ENCODE data around the gene GNAT2.

The GNAT2 gene

GRCh38 chr1:109578947-109579443, 40.4 kb downstream of the GNAT2 start:
- peaks cover 67% of the 10 kb centered on the region for H3K36me3 ChIP-seq

GRCh38 chr1:109573785-109574184, 45.6 kb downstream of the GNAT2 start:
- Histone ChIP-seq H3K4me3 (ENCODE audit: low read depth in 1 of 2, low read length in 1 of 2) (peak overlapping the region in 1 of 2 experiments; percentile 33), H3K36me3 (peaks cover 15% of the 10 kb centered on the region), H3K4me1 (ENCODE audit: control insufficient read depth in 1 of 2, insufficient read depth in 1 of 2, low read depth in 1 of 2, low read length in 1 of 2) (peaks cover 65% of the 10 kb centered on the region in 2 experiments), H3K27me3 (no peaks in the 10 kb centered on the region), H3K27ac (peak overlapping the region; percentile 78), H3K9me3 (no peaks in the 10 kb centered on the region)
- no peak for TF ChIP-seq CTCF (IDR thresholded peaks at IDR 0.05)

More at GRCh38 chr1:109578947-109579443, 40.4 kb downstream of the GNAT2 start:
- Histone ChIP-seq H3K27ac (peak overlapping the region; percentile 13), H3K9me3 (no peaks in the 10 kb centered on the region), H3K4me1 (ENCODE audit: control insufficient read depth in 1 of 2, insufficient read depth in 1 of 2, low read depth in 1 of 2, low read length in 1 of 2) (peaks cover 15 to 17% of the 10 kb centered on the region in 2 experiments), H3K27me3 (no peaks in the 10 kb centered on the region), H3K4me3 (ENCODE audit: low read depth in 1 of 2, low read length in 1 of 2) (no peak overlapping the region)
- no peak for TF ChIP-seq CTCF (IDR thresholded peaks at IDR 0.05)

- H3K27me3 ChIP-seq, result no peaks in the 10 kb centered on the region
- H3K27ac ChIP-seq, result peak overlapping the region; percentile 78
- no peaks in the 10 kb centered on the region for H3K36me3 ChIP-seq
- peak overlapping the region in 1 of 2 experiments; percentile 15 for H3K4me3 ChIP-seq (ENCODE audit: low read depth in 1 of 2, low read length in 1 of 2)
- no peaks in the 10 kb centered on the region for H3K9me3 ChIP-seq
- no peak for TF ChIP-seq CTCF (IDR thresholded peaks at IDR 0.05)
- peaks cover 77 to 91% of the 10 kb centered on the region in 2 experiments for H3K4me1 ChIP-seq (ENCODE audit: control insufficient read depth in 1 of 2, insufficient read depth in 1 of 2, low read depth in 1 of 2, low read length in 1 of 2)
These were observed 49.0 kb downstream of the GNAT2 start for GRCh38 chr1:109570414-109570813.

GRCh38 chr1:109569323-109569722, 50.1 kb downstream of the GNAT2 start:
- Histone ChIP-seq H3K27me3 (no peaks in the 10 kb centered on the region), H3K9me3 (no peaks in the 10 kb centered on the region), H3K4me3 (ENCODE audit: low read depth in 1 of 2, low read length in 1 of 2) (peak overlapping the region; percentile 18 to 34), H3K36me3 (no peaks in the 10 kb centered on the region), H3K4me1 (ENCODE audit: control insufficient read depth in 1 of 2, insufficient read depth in 1 of 2, low read depth in 1 of 2, low read length in 1 of 2) (peaks cover 67 to 81% of the 10 kb centered on the region in 2 experiments), H3K27ac (peak overlapping the region; percentile 78)
- no peak for TF ChIP-seq CTCF (IDR thresholded peaks at IDR 0.05)

GRCh38 chr1:109567877-109568672, 51.3 kb downstream of the GNAT2 start:
- peak overlapping the region in 1 of 2 experiments; percentile 34 for H3K4me3 ChIP-seq (ENCODE audit: low read depth in 1 of 2, low read length in 1 of 2)
- TF ChIP-seq CTCF (IDR thresholded peaks at IDR 0.05), result no peak
- peak overlapping the region; percentile 78 for H3K27ac ChIP-seq
- no peaks in the 10 kb centered on the region for H3K9me3 ChIP-seq
- peaks cover 65 to 79% of the 10 kb centered on the region in 2 experiments for H3K4me1 ChIP-seq (ENCODE audit: control insufficient read depth in 1 of 2, insufficient read depth in 1 of 2, low read depth in 1 of 2, low read length in 1 of 2)
- no peaks in the 10 kb centered on the region for H3K27me3 ChIP-seq
- no peaks in the 10 kb centered on the region for H3K36me3 ChIP-seq
